NAMALWA (cell line): ENCODE measurements around the gene FASTKD2.
"Not testable (repeated sequence)": the region's sequence is repeated elsewhere in the genome, so short reads cannot be mapped to it uniquely, and the experiment has no call there.

Experiments used
- DNase-seq: peaks from one replicate; pipeline ENCODE4 v3.0.0-alpha.2; 2015; ENCODE audit warnings: low spot score

The FASTKD2 gene

DNA sequence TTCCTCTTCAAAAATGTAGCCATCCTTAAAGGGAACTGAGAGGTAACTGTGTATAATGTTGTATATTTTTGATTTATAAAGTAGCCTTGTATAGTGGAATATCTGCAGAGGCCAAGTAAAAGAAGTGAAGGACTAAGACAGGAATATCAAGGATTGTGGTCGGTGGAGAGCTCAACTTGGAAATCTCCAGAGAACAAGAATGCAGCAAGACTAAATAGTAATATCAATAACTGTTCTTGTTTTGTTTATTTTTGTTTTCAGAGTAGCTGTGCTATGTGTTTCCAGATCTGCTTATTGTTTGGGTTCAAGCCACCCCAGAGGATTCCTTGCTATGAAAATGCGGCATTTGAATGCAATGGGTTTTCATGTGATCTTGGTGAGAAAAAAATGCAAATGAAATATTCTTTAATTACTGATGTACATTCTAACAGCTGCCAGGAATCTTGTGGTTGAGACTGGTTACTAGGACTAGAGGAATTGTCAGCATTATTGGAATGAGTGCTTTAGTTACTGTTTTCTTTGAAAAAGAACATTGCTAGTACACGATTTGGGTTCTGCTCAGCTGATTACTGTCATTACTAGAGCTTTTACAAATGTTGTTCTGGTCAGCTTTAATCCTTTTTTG lies 25.0 kb downstream of the FASTKD2 start:
- no peak for DNase-seq

DNA sequence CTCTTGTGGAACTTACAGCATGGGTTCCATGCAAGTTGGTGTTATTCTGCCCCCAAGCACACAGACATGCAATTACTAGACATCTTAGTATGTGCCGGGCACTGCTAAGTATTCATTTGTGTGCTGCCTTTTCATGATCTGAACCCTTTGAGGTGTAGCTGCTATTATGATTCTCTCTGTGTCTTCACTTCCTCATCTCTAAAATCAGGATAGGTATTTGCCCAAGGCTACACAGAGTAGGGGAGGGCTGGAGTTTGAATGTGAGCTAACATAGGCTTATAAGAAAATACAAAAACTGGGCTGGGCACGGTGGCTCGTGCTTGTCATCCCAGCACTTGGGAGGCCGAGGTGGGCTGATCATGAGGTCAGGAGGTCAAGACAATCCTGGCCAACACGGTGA lies 27.2 kb downstream of the FASTKD2 start:
- no peak for DNase-seq

DNA sequence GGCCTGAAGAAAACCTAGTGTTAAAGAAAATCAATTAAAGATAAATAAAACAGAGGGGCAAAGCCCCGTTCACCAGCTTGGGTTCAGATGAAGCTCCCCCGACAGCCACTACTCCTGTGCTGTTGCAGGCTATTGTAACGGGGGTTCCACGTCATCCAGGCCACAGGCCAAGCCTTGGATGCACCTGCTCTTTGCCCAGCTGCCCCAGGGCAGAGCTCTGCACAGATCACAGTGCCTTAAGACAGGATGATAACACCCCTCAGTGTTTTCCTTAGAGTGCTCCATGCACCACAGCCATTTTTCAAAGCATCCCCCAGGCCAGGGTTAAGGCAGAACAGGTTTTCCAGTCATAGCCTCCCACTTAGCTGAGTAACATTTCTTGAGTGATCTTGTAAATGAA lies 32.0 kb downstream of the FASTKD2 start:
- no peak for DNase-seq

DNA sequence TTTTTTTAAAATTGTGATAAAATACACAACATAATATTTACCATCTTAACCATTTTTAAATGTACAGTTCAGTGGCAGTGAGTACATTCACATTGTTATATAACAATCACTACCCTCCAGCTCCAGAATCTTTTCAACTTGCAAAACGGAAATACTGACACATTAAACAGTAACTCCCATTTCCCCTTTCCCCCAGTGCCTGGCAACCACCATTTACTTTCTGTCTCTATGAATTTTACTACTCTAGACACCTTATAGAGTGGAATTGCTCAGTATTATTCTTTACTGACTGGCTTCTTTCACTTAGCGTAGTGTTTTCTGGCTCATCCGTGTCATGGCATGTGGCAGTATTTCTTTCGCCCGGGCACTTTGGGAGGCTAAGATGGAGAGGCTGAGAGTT lies 32.6 kb downstream of the FASTKD2 start:
- peak; percentile 5 for DNase-seq

DNA sequence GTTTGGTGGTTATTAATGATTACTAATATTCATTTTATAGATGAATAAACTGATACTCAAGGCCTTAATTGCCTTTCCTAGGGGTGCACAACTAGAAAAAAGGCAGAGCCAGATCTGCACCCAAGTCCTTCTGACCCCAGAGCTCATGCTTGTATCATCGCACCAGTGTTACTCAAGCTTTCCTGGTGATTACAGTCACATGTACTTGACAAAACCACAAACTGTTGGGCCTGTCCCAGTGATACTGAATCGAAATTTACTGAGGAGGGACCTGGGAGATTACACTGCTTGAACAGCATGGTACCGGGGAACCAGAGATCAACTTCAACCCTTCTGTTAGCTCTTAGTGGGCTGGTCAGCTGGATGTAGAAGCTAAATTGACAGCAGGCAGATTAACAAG lies 33.7 kb downstream of the FASTKD2 start:
- DNase-seq: no peak

DNA sequence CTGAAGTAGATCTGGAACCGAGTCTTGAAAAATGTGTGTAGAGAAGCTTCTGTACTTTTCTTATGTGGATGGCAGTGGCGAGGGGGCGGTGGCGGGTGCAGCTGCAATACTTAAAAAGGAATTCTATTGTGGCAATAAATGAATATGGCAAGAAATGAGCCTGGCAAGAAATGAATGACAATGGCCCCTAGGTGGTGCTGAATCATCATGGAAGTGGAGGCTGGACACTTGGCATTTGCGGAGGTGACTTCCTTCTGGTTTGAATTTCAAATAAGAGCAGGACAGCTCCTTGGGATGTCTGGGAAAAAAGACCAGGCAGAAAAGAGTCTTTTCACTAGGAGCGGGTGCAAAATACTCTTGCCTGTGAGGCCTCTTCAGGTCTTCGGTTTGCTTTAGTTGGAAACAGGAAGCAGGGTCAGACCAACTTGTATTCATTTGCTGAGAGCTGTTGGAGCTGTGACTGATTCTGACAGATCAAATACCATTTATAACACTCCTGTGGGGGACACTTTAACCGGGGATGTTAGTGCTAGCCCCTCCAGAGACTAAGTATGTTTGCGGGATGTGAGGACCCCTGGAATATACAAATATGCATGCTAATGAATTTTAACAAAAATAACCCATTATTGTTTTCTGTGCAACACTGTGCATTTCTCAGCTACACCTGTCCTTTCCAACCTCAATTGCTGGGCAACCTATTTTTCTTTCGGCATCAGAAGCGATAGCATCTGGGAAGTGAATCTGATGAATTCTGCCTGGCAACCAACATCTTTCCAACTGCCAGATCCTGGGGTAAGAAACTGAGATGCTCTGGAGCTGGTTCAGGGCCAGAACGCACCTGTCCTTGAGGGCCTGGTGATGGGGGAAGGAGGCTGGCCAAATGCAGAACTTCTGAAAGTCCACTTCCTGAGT lies 35.4 kb downstream of the FASTKD2 start:
- DNase-seq: peak; percentile 65

DNA sequence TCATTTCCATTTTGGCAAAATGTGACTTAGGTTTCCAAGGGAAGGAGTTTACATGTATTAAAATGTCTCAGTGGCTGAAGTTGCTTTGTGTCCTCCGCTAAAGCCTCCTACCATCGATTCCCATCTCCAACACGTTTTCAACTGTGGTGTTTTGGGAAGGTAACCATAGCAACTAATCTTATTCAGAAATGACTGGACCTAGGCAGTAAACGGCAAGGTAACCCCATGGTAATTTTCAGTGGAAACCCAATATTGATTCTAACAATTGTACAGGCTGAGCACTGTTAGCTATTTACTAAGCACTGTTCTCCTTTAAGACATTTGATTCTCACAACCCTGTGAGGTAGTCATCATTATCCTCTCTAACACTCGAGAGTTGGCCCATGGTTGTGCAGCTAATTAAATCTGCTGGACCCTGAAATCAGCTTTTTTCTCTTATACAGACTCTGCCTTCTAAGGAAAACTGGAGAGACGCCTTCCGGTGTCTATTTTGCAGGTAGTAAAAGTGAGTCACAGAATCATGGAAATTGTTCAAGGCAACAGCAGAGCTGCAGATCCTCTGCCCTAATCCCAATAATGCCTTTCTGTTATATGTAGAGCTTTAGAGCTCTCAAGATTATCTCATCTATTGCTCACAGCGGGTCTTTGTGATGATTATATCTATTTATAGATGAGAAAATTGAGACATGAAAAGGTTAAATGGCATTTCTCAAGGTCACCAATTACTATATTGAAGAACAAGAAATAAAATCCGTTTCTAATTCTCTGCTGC lies 36.2 kb downstream of the FASTKD2 start:
- no peak for DNase-seq

DNA sequence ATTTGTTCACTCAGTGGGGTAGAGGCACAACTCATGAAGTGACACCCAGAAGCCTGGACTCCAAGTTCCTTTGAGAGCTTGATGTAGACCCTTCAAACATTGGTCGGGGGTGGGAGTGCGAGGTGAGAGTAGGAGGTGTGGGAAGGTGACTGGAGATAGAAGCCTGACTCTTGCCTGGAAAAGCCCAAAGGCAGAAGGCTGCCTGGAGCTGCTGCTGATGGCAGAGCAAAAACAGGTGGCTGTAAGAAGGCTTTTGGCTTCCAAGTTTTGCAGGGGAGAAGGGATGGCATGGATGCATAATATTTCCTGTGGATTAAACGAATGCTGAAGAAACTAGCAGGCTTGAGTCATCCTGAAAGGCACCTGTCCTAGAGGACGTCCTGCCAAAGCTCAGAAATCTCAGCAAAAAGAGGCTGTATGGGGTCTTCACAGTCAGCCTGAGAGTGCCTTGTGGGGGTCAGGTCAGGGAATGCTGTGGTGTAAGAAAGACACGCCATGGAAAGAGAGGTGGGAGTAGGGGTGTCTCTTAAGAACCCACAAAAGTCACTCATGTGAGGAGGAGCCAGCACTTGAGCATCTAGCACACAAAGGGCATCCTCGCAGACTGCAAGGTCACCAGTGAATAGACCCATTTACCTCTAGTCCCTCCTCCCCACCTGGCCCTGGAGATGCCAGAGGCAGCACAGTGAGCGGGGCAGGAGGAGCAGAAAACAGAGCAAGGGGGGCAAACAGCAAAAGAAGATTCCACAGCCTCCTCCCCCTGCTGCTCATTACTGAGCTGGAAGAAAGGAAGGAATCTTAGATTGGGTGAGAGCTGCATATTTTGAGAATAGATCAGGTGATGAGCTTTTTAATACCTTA lies 37.5 kb downstream of the FASTKD2 start:
- DNase-seq: no peak

DNA sequence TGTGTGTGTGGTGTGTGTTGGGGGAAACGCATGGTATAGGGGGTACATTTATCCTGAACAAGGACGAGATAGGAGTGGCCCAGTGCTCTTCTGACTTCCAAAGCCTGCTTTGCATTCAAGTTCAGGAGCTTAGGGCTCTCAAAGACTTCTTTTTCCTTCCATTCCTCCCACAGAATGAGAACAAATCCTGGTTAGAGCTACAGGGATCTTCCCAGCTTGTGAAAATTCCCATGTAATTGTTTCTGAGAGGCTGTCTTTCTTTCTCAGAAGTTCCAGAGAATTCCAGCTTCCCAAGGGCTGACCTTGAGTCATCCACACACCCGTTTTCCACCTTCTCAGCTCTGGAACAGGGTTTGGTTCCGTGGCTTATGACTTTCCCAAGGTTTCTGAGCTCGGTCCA lies 38.9 kb downstream of the FASTKD2 start:
- no peak for DNase-seq

DNA sequence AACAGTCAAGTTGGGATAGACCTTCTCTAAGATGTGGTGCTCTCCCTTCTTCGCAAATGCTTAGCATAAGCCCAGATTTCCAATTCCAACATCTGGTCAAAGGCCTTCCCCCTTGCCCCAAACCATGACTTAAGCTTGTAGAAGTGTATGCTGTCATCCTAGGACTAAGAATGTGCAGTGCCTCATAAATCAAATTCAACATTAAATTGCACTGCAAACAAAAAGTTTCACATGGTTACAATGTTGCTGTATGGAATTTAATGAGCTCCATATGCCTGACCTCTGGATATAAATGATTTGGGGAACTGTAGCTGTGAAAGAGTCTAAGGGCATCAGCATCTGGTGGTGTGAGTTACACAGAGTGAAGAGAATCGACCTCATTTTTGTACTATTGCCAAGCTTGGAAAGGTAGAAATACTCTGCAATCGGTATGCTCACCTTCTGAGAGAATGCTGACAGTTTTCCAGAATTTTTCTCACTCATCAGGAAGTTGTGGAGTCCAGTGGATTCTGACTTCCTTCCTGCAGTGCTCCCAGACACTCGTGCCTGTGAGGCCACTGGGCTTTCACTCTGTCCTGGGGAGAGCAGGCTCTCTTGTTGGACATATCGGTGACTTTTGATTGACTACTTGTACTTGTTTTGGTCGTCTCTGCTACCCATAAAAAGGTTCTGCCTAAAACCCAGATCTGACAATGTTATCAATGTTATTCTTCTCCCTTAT lies 40.6 kb downstream of the FASTKD2 start:
- no peak for DNase-seq

DNA sequence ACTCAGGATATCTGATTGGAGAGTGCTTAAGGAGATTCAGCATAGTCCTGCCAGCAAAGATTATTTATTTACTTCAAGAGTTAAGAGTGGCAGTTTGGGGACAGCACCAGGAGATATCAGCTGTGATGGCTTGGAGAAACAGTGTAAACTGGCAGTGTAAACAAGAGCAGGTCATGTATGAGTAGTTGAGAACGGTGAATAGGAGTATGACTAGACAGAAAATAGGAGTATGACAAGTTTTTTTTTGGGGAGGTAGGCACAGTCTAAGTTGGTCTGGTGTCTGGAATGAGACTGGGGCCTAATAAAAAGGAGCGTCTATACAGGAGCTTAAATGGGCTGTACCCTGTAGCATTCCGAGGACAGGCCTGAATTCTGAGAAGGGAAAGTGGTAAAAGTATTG lies 42.2 kb downstream of the FASTKD2 start:
- not testable (repeated sequence) for DNase-seq

DNA sequence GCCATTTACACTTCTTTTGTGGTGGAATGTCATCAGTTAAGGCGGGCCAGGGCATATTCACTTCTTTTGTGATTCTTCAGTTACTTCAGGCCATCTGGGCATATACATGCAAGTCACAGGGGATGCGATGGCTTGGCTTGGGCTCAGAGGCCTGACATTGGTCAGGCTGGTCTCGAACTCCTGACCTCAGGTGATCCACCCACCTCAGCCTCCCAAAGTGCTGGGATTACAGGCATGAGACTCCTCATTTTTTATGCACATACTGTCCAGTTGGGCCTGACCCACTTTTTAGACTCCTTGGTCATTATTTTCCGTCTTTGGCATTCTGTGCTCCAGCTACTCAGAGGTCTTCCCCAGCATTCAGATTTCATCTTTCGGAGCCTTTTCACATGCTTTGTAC lies 47.1 kb downstream of the FASTKD2 start:
- not testable (repeated sequence) for DNase-seq

DNA sequence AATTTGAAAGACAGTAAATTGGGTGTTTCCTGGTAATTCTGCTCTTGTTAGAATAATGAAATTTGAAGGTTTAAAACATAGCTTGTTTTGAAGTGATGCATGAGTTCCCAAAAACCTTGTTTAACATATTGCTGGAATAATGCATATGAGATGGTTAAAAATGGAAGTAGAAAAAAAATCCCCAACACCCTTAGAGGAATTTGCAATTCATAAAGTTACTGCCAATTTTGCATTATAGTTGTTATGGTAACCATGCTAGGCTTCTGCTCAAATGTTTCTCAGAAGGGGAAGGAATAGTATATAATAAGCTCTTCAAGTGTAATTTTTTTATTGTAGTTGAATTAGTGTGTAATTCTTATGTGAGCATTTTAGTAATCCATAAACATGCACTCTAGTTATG lies 49.1 kb downstream of the FASTKD2 start:
- no peak for DNase-seq

DNA sequence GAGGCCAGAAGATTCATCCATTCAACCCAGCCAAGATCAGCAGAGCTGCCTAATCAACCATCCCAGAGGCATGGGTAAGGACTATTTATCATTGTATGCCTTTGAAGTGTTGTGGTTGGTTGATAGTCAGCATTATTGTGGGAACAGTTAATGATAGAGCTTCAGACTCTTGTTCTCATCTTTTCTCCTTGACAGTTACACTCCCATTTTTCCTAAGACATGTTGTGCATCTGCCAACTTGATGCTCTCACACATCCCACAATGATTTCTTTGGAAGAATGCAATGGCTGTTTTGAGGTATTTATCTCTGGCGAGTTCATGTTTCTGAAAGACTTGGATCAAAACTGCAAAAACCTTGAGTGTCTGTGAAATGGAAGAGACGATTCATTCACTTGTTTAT lies 55.4 kb downstream of the FASTKD2 start:
- DNase-seq: no peak

DNA sequence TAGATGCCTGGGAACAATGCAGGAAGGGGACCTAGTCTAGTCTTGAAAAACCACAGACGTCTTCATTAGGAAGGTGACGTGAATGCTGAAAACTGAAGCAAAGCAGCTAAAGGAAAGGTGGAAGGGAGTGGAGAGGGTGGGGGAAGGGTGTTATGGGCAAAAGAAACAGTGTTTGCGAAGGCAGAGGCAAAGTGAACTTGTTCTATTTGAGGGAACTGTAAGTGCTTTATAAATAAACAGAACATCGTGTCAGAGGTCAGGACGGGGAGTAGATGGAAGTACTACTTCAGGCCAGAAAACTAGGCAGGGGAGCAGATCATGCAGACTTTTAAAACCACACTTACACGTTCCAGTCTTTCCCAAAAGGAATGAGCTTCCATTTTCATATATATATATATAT lies 57.8 kb downstream of the FASTKD2 start:
- DNase-seq: no peak

DNA sequence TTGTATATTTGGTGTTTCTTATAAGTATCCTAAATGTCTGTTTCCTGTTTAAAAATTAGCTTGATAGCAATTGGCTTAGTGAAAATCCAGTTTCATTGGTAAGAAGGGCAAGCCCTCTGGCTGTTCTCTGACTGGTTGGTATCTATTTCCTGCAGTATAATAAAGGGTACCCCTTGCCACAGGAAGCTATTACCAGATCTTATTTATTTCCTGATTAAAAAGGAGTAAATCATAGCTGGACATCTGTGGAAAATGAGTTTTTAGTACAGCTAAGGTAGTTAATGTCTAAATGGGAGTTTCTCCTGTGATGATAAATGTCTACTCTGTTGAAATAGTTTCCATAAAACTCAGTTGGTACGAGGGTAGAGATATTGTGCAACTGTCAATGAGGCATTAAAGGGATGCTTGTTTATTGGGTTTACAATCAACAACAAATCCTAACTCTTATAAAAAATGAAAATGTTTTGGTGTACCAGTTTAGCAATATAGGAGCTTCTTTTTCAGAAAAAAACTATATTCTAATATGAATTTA lies 58.7 kb downstream of the FASTKD2 start:
- no peak for DNase-seq

DNA sequence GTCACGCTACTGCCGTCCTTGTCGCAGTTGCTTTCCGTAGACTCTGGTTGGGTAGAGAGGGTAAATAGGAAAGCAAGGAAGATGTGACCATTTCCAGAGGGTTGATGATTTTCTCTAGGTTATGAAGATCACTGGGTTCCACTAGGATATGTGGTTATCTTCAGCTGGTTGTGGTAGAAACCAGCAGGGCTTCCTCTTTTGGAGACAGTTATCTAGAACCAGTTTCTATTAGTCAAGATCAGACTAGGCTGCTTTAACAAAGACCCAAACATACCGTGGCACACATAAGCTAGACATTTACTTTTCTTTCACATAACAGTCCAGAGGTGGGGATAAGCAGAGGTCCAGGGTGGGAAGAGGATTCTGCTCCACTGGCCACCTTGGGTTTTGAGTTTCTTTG lies 59.6 kb downstream of the FASTKD2 start:
- no peak for DNase-seq

DNA sequence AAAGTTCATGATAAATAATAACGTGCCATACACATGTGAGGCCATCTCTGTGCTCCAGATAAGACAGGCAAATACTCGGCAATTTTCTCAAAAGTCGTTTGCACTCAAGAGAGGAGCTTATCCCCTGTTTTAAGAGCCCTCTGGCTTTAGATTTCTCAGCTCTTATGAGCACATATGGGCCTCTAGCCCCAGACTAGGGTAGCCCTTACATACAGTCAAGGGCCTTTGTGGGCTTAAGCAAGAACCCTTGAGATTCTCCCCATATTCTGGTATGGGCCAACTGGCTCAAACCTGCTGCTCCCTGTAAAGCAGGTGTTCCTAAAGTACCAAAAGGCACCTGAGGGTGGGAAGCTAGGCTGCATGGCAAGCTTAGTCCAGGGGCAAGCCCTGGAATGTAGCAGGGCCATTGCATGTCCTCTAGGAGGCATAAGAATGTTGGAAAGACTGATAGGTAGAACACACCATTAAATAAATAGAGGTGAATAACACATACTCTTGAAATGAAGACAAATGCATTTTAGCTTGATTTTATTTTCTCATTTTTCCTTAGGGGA lies 66.1 kb downstream of the FASTKD2 start:
- DNase-seq: no peak

DNA sequence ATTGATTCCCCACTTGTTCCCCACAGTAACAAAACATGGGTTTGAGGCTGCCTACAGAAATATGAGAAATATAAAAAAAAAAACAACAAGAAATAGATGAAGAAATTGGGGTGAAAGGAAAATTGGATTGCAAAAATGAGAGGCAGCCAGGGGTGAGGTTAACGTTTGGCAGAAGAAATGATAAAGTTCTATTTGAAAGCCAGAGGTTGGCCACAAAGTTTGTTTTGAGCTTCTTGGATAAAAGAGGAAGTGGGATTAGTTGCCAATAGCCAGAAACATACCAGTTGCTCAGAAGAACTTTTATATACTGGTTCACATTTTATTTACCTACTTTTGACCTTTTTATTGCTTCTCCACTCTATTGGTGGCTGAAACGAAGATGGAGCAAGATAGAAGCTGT lies 67.5 kb downstream of the FASTKD2 start:
- DNase-seq: no peak

DNA sequence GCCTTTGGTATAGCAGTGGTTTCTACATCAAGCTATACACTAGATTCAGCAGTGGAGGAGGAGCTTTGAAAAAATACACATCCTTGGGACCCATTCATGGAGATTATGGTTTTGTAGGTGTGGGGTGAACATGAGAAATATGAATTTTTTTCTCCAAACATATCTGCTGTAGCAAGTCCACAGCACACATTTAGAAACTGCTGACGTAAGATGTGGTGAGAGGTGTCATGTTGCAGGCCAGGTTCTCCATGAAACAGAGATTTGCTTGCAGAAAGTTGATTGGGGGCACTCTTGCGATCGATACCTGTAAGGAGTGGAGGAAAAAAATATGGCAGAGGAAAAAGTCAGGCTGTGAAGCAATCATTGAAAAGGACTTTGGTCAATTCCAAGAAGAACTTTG lies 67.9 kb downstream of the FASTKD2 start:
- no peak for DNase-seq

DNA sequence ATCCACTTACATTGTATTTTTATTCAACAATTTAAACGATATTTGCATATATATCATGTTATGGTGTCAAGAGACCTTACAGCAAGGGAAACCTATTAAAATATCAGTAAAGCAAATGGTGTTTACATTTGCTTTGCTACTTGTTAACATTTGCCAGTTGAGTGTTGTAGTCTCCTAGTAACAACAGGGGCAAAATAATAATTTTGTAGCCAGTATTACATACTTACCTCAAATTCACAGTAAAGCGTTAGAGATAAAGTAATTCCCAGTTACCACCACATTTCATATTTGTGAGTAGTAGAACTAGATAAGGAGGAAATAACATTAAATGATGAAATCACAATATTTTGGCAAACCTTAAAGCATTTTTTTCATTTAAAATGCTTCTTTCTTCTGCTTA lies 71.3 kb downstream of the FASTKD2 start:
- no peak for DNase-seq
